LNCaP clone FGC (cell line): ENCODE measurements around the gene GRIP2.

Experiments used
- DNase-seq: peaks from one replicate; pipeline ENCODE4 v3.0.0-alpha.2; 2011; ENCODE audit warnings: low read depth
- H3K4me3 ChIP-seq: 2 replicates; pipeline ENCODE4 v1.5.1; 2011; ENCODE audit warnings: mild to moderate bottlenecking, low read depth, low read length, control low read depth
- TF ChIP-seq, protein P1 (sequence below): IDR thresholded peaks from 2 replicates; pipeline ENCODE4 v1.5.1; 2012; ENCODE audit warnings: mild to moderate bottlenecking; ENCODE audit not compliant: control insufficient read depth, insufficient read depth; ENCODE audit errors: extremely low read depth

GRIP2 gene

GRCh38 chr3:14543446-14543845 is 3.3 kb upstream of the GRIP2 start:
- H3K4me3 ChIP-seq: no peak overlapping the region
- DNase-seq: no peak
- TF ChIP-seq, protein P1, sequence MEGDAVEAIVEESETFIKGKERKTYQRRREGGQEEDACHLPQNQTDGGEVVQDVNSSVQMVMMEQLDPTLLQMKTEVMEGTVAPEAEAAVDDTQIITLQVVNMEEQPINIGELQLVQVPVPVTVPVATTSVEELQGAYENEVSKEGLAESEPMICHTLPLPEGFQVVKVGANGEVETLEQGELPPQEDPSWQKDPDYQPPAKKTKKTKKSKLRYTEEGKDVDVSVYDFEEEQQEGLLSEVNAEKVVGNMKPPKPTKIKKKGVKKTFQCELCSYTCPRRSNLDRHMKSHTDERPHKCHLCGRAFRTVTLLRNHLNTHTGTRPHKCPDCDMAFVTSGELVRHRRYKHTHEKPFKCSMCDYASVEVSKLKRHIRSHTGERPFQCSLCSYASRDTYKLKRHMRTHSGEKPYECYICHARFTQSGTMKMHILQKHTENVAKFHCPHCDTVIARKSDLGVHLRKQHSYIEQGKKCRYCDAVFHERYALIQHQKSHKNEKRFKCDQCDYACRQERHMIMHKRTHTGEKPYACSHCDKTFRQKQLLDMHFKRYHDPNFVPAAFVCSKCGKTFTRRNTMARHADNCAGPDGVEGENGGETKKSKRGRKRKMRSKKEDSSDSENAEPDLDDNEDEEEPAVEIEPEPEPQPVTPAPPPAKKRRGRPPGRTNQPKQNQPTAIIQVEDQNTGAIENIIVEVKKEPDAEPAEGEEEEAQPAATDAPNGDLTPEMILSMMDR: no peak

DNA sequence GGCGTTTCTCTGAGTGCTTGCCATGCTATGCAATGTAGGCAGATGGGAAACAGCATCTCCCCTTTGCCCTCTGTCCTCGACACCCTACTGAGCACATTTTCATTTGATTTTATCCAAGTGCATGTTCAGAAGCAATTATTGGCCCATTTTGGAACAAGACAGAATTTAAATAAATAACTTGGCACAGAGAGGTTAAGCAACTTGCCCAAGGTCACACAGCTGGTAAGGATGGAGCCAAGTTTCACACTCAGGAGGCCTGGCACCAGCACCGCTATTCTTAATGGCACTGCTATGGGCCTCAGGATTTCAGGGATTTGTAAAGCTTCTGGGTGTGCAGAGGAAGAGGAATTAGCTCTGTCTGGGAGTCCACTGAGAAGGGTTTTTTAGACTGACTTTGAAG is 2.5 kb upstream of the GRIP2 start:
- H3K4me3 ChIP-seq: no peak overlapping the region
- no peak for DNase-seq
- TF ChIP-seq, protein P1: no peak

- TF ChIP-seq, protein P1: no peak
- no peak for DNase-seq
These were observed 1.5 kb upstream of the GRIP2 start for GRCh38 chr3:14541646-14542045.

GRCh38 chr3:14540821-14541385 is 761 bp upstream of the GRIP2 start:
- DNase-seq: no peak
- TF ChIP-seq, protein P1: no peak
- H3K4me3 ChIP-seq: no peak overlapping the region

More at GRCh38 chr3:14541646-14542045, 1.5 kb upstream of the GRIP2 start:
- H3K4me3 ChIP-seq: no peak overlapping the region

- no peak overlapping the region for H3K4me3 ChIP-seq
- TF ChIP-seq, protein P1: no peak
- no peak for DNase-seq
These were observed 779 bp downstream of the GRIP2 start for GRCh38 chr3:14539384-14539741.

DNA sequence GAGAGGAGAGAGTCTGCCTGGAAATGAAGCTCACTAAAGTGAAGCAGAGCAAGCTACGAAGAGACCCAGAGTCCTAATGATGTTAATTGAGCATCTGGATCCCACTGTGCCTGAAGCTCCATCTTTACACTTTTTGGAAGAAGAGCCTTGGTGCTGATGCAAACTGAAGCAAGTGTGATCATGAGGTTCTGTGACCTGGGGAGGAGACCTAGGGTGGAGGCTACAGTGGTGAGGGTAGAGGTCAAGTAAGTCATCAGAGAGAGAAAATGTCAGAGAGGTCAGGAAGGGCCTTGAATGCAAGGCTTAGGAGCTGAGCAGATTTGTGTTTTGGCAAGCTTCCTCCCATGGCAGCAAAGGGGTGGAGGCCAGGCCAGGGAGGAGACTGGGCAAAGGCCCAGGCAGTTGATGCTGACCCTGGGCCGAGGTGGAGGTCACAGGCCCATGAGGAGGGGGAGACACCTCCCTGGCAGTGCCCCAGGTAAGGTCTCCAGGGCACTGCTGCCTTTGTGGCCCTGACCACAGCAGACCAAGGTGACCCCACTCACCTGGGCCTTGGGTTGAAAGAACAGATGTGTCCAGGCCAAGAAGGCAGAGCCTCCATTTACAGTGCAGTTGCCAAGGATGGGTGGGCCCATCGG is 1.6 kb downstream of the GRIP2 start:
- no peak for DNase-seq
- H3K4me3 ChIP-seq: no peak overlapping the region
- TF ChIP-seq, protein P1: no peak

DNA sequence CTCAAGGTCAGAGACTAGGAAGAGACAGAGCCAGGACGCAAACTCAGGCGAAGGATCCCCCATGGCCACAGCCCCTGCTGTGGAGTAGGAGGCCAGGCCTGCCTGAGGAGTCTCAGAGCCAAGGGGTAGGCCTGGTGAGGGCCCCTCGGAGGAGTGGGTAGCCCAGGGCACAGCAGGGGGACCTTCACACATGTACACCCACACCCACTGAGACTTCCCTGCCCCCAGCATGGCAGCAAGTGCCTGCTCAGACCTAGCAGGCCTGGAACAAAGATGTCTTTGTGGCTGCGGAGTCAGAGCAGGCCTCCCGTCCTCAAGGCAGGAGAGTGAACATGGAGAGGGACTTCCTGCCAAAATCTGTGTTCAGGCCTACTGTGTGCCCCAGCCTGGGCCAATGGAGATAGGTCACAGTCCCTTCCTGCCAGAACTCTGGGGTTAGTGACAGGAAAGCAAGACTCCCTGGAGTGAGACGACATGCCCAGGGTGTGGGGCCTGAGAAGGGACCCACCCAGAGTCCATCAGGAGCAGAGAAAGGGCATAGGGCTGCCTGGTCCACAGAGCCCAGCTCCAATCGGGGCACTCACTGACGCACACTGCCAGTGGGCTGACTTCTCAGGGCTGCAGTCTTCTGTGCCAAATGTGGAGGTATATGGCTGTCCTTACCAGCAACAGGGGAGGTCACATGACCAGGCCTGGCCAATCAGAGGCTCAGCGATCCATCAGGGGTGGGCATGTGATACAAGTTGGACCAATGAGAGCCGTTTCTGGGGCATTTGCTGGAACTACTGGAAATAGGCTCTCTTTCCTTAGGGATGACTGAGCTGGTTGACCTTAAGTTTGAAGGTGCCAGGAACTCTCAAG is 2.3 kb downstream of the GRIP2 start:
- no peak overlapping the region for H3K4me3 ChIP-seq
- TF ChIP-seq, protein P1: no peak
- DNase-seq: no peak
